NCI-H1436 treated with DMSO at 0.1 percent for 48 hours (cell line): ENCODE data around the gene ZNF860.

Experiments used
- DNase-seq: peaks from one replicate; lab custom pipeline; 2025; lab: John Stamatoyannopoulos, UW

Gene ZNF860

DNA sequence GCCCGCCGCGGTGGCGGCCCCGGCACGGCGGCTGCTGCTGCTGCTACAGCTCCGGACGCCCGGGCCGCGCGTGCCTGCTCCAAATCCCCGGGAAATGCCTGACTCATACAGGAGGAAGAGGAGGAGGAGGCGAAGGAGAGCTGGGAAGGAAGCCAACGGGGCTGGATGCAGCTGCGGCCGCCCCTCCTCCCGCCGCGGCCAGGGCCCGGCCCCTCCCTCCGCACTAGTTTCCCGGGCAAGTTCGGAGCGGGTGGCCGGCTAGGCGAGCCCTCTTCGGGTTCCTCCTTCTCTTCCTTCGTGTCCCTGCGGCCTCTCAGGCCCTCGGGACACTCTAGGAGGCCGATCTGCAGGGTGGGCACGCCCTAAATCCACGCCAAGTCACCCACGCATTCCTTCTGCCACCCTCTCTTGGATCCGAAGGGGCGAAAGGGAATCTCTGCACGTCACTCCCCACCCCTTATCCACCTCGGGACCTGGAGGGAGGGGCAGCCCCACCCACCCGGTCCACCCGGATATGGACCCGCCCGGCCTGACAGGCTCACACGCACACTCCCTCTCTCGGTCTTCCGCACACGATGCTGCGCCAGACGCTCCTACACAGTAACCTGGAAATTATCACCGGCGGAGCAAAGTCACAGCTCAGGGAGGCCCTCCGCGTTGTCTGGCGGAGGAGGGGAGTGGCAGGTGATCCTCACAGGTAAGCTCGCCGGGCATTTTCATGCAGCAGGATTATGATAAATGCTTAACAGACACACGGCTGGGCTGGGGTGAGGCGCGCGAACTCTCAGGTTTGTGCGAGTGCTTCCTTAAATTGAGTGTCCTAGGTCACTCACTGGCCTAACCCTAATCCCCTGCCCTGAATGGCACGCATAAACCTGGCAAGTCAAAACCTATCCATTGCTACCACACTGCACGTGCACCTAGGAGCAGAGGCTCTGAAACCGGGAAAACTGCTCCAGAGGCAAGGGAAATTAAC, at the start of gene ZNF860, which contains the start of gene OSBPL10:
Gene ZNF860, plus strand, starts transcription at position 545 of the 976 bp plus-strand sequence. CDS start 7,330 bp downstream, outside the sequence.
Gene OSBPL10, minus strand, starts transcription at position 57 of the 976 bp plus-strand sequence. CDS start 83 bp downstream, outside the sequence.
- no peak for DNase-seq

DNA sequence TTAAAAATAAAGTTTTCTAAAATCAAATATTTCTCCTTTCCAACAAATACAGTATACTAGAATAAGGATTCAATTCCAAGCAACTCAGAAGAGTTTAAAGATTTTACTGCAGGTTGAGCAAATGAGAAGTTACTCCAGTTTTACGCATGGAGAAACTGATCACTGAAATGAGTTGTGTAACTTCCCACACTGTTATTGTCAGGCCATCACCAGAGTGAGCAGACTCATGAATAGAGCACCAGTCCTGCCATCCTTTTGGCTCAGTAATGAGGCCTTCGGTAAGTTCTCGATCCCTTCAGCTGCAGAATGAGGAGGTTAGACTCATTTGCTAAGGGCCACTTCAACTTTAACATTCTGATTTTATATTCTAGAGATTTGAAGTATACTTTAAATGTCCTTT, 48.6 kb upstream of the ZNF860 start:
- DNase-seq, result no peak

DNA sequence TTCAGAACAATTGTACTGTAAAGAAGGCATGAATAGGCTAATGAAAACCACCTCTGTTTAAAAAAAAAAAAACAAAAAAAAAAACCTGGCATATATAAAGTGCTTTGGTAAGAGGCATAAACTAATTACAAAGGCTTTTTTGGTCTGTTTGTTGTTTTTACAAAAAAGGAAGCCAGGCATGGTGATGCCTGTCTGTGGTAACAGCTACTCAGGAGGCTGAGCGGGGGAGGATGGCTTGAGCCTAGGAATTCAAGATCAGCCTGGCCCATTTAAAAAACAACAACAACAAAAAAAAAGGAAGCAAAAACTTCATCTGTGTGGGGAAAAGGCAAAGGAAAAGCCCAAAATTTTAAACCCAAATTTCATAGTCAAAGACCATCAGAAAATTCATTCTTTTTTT, 47.5 kb upstream of the ZNF860 start:
- no peak for DNase-seq

DNA sequence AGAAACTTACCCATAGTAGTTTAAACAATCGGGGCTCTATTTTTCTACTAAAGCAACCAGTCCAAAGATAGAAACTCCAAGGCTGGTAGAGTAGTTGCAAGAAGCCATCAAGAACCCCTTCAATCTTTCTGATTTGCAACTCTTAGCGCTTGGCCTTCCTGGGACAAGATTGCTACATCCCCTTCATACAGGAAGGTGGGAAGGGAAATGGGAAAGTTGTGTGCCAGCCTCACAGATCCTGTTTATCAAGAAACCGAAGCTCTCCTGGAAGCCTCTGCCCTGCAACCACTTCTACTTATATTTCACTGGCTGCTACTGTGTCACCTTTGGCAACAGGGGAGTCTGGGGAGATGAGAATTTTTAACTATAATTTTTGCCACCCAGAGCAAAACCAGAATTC, 46.7 kb upstream of the ZNF860 start:
- DNase-seq, result no peak

DNA sequence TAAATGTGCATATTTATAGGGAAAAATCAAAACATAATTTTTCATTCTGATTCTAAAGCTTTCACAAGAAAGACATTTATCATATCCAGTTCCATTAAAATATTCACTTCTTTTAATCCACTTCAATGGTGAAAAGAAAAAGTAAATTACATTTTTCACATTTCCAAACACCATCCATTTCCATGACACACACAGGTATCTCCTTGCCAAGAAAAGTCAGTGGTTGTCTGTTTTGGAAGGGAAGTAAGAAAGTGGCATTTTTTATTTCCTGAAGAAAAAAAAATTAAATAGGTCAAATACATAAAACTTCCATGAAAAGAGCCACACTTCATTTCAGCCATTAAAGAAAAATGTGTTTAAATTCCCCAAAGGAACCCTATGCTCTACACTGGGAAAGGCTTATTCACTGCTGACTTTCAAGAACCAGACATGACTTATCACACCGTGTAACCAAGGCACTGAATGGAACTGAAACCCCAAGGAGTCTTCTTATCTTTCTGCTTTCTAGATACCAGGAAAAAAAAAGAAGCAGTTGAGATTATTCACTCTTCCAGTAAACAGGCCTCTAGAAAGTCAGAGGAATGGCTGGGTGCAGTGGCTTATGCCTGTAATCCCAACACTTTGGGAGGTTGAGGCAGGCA, 45.0 kb upstream of the ZNF860 start:
- no peak for DNase-seq

DNA sequence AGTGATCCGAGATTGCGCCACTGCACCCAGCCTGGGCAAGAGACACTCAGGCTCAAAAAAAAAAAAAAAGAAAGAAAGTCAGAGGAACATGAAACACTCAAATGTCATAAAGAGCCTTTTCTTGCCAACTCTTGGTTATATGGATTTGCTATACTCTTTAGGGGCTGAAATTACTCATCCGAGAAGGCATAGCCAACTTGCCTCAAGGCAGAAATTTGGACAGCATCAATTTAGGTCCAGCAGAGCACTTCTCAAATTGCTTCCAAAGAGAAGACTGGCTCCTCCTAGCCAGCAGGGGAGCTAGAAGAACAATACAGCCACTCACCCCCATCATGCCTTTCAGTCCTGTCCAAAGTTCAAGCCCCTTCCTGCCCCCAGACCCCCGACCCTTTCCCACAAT, 44.3 kb upstream of the ZNF860 start:
- DNase-seq, result no peak

DNA sequence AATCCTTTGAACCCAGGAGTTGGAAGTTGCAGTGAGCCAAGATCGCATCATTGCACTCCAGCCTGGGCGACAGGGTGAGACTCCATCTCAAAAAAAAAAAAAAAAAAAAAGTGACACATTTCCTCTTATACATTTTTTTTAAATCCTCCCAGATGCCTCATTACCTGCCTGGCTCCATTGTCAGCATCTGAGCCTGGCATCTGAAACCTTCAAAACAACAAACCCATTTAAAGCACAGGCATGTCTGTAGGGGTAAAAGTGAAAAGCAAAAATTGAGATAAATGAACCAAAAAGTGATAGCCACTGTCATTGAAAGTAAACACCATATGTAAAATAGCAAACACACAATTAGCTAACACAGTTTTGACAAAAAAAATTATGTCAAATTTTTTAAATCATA, 39.1 kb upstream of the ZNF860 start:
- no peak for DNase-seq

DNA sequence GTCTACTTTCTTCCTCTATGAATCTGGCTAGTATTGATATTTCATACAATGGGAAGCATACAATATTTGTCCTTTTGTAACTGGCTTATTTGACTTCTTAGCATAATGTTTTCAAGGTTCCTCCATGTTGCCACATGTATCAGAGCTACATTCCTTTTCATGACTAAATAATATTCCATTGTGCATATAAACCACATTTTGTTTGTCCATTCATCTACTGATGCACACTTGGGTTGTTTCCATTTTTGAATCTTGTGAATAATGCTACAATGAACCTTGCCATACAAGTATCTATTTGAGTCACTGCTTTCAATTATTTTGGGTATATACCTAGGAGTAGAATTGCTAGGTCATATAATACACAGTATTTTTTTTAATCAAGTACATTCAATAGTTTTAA, 38.5 kb upstream of the ZNF860 start:
- no peak for DNase-seq

DNA sequence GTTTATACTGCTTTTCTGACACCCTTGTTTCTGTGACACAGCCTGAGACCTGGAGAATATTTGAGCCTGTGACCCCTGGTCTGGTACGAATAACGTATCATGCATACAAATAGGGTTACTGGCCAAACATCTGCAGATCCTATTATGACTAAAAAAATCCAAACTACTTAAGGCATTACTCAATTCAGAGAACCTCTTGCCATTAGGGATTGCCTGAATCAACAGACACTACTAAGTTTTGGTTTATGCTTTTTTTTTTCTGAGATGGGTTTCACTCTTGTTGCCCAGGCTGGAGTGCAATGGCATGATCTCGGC, 35.9 kb upstream of the ZNF860 start:
- no peak for DNase-seq

DNA sequence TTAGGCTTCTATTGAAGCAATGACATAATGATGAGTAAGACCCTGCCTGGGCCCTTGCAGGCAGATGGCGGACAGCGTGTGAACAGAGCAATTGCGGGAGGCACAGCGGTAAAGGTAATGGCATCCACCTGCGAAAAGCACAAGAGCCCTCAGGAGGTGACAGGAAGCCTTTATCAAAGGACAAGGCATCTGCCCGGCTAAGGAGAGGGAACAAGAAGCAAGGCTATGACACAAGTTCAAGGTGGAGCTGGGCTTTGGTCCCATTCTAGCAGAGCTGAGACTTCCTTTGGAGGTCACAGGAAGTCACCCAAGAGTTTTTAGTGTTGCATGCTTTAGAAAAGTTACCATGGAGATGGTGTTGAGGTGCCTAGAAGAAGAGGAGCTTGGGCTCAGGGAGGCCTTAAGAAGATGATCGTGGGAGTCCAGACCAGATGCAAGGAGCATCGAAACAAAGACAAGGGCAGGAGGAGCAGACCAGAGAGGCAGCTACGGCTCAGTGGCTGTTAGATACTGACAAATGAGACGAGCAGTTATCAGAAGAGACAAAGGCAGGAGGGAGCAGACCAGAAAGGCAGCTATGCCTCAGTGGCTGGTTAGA, 35.0 kb upstream of the ZNF860 start:
- no peak for DNase-seq

DNA sequence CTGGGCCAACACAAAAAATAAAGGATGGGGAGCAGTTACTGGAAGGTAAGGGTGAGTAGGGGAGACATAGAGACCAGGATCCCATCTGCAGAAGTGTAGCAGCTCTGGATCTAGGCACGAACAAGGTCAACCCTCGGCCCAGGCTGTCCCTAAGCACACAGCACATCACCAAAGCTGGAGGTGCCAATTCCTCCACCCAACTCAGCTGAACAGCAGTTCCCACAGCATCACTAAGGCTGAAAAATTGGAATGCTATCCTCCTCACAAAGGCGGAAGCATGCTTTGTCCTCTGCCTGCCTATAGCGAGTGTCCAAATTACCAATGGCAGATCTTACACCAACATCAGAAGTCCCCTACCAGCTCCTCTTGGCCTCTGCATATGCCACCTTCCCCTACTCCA, 34.4 kb upstream of the ZNF860 start:
- DNase-seq, result no peak

DNA sequence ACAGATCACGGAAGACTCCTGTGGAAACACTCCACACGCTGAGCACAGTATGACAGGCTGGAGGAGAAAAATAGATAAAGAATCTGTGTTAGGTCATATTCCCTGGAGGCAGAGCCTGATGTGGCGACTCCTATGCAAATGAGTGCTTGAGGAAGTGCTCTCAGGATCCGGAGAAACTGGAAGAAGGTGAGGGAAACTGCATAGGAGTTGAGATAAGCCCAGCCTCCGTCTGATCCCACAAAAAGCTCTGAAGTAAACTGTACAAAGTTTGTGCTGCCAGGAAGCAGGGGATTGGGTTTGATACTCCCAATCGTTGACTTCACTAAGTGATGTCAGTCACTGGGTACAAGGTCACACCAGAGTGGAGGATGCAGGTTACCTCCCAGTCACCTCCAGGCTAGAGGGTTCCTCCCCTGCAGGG, 33.9 kb upstream of the ZNF860 start:
- no peak for DNase-seq

DNA sequence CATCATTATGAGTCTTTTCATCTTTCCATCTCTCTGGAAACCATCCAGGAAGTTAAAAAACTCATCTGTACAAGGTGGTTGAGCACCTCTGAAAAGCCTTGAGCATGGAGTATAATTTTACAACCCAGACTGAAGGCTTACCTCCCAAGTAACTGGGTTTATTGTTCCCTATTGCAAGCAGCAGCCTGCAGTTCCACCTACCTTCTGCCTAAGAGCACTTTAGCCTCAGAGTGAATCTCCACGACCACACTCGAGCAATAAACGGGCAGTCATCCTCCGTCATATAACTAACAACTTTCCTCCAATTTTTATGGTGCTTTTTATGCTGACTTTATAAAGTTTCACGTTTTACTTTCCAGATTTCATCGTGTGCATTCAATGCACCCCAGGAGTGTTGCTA, 33.3 kb upstream of the ZNF860 start:
- DNase-seq, result no peak

DNA sequence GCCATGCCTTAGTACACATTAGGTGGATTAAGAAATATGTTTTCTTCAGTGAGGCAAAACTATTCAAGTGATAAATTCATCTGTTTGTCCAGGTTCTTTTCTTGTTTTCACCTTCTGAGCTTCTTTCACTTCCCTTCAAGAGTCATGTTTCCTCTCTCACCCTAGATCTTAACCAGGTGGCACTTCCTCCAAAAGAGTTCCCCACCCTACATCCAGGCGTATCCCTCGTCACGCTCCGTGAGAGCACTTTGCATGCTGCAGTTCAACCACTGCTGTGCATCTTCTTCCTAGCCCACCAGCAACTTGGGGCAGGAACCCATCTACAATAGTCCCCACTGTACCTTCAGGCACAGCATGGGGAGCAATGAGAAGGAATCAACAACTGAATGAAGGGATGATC, 29.3 kb upstream of the ZNF860 start:
- no peak for DNase-seq

DNA sequence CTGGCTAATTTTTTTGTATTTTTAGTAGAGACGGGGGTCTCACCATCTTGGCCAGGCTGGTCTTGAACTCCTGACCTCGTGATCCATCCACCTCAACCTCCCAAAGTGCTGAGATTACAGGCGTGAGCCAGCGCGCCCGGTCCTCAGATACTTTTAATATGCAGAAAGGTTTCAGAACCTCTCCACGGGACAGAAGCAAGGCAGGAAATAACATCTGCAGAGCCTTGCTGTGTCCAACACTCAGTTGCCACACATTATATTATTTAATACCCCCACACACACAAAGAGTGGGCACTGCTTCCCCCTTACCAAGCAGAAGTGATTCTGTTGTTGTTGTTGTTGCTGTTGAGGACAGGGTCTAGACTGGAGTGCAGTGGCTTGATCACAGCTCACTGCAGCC, 28.5 kb upstream of the ZNF860 start:
- DNase-seq, result no peak

DNA sequence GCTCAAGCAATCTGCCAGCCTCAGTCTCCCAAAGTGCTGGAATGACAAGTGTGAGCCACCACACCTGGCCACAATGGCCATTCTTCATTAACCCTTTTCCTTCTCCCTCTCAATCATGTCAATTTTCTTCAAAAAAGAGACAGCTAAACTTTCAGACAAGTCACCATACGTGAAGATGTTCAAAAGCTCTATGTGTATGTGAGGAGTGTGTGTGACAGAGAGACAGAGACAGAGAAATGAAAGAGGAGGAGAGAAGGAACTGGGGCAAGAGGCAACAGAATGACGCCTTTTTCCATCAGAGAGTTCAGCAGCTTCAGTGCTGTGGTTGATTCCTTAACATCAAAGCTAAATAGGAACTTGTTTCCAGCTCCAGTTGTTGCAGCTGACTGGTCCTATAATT, 27.9 kb upstream of the ZNF860 start:
- DNase-seq, result no peak

DNA sequence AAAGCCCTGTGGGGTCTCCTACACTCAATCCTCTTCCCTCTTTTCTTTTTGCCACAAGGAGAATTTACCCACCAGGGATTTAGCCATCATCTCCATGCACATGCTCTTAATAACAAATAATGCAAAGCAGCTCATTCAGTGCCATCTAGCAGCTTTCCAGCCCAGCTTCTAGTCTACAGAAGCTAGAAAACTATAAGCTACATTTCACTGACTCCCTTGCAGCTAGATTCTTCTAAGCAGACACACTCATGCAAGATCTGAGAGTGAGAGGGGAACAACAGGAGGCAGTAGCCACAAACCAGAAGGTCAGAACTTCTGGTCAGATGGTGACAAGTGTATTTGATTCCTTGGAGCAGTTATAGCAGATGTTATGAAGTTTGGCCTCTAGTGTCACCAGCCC, 26.0 kb upstream of the ZNF860 start:
- DNase-seq, result no peak

DNA sequence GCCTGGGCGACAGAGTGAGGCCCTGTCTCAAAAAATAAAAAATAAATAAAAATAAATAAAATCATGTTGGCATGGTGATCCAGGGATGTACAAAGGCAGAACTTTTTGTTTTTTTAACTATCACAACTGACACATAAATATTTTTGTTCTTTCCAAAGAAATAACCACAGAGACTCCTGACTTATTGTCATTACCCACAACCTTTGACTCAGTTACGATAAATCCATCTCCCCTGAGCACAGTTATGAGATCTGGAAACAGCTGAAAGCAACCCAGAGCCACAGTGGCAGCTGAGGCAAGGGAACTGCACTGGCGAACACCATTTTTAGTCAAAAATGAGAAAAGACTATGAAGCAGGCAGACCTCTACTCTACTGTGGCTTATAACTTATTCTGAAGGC, 24.4 kb upstream of the ZNF860 start:
- DNase-seq, result no peak

DNA sequence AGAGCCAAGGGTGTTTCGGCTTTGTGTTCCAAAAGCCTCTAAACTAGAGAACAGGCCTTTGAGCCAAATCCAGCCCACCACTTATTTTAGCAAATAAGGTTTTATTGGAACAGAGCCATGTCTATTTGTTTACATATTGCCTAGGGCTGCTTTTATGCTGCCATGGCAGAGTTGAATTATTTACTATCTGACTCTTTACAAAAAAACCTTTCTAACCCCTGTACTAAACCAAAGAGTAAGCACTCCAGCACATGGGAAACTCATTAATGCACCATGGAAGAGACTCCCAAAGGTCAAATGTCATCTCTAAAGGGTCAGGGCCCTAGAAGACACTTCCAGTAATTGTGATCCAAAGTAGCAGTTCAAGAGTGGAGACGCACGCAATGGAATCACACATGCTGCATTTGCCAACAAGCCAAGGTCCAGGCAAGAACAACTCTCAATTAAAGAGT, 22.8 kb upstream of the ZNF860 start:
- DNase-seq, result no peak

DNA sequence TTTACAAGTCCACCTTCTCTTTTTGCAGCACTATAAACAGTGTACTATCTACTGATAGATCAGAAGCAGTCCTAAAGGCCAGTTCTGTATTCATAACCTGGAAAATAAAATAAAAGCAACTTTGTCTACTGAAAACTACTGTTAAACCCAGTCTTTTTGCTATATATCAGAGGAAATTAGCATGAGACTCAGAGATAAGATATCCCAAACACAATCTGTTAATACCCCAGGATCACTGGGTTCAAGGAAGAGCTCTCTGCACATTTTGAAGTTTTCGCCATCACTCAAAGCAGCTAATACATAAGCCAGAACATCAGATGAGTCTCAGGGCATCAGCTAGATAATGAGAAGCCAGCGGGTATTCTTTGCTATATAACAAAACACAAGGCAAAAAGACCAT, 22.3 kb upstream of the ZNF860 start:
- no peak for DNase-seq

DNA sequence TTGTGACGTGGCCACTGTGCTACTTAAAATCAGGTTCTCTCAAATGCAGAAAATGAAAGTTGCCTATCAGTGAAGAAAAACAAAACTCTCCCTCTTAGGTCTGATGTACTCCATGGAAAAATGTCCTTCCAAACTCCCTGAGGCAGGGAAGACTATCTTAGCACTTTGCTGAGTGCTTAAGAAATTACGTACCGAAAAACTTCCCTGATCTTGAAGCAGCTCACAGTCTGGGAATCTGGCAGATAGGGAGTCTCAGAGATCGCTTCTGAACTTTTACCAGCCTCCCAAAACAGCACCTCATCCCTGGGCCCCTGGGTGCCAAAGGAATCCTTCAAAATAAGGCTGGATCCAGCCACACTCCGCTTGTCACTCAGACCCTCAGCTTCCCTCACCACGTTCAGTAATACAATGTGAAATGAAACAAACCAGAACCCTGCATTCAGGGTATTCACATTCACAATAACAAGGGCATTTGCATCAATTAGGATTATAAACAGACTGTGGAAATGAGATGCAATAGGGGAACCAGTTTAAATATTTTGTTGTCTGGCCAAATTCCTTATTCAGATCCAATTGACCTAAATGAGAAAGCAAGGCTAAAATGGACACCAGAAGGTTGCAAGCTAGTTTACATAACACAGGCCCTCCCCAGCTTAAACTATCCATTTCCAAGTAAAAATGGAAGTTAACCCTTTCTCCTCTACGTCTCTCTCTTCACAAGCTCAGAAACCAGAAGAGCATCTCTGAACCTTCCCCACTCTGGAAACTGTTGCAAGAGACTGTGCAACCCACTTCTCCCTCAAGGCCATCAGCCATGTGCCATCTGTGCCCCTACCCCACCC, 21.4 kb upstream of the ZNF860 start:
- DNase-seq, result no peak

DNA sequence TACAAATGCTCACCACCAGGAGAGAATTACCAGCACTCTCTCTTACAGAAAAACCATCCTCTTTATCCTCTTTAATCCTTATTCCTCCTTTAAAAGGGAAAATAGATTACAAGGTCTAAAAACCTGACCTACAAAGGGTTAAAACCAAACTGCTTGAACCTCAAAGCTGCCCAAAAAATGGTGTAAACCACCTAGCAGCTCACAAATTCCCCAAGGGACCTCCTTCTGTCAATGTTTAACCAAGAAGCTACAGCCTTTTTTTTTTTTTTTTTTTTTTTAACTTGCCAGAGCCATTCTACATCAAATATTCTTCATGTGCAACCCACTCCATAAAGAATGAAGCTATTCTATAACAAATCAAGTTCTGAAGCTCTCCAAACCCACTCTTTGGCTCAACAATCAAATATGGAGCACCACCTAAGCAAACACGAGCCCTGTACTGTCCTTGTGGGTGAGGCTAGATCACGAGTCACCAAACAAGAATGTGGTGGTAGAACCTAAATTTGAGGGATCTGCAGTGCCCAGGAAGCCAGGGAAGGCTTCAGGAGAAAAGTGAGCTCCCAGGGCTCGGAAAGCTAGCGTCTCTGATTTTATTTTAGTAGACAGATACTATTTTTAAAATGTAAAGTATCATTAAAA, 20.6 kb upstream of the ZNF860 start:
- no peak for DNase-seq
